A673 (cell line): ENCODE data around the gene SMIM44. TPM values are rescaled to one million over a fixed set of nuclear protein-coding genes. Genes with fewer than 3 reads are reported as not detected.

Source experiments
- BruUV-seq: library from RNA; stranded (reverse); fragments of 400-500 nt; replicated peaks from 2 replicates; lab custom pipeline; 2021; lab: Mats Ljungman, UMichigan
- CTCF ChIA-PET: fragments of 300-600 bp; sonication (Branson Sonifier 250); formaldehyde crosslinking; loops from one replicate; lab custom pipeline; 2022; ENCODE audit warnings: antibody characterized with exemption; lab: Charles Lee
- POLR2A ChIA-PET: fragments of 300-600 bp; sonication (Branson Sonifier 250); formaldehyde crosslinking; loops from one replicate; lab custom pipeline; 2022; ENCODE audit warnings: antibody characterized with exemption; ENCODE audit not compliant: low non-redundant PET; lab: Charles Lee
- DNase-seq: peaks from one replicate; pipeline ENCODE4 v3.0.0-alpha.2; 2015; ENCODE audit warnings: low spot score
- H3K27ac ChIP-seq: fragments of 200-600 bp; sonication (generic); 2 replicates; pipeline ENCODE4 v1.5.1; 2016; ENCODE audit warnings: mixed run types, low read depth, mild to moderate bottlenecking, mixed read lengths, antibody characterized with exemption, low read length; ENCODE audit not compliant: poor library complexity, severe bottlenecking
- H3K27me3 ChIP-seq: fragments of 200-600 bp; sonication (generic); replicated peaks from 2 replicates; pipeline ENCODE4 v1.6.1; 2017; ENCODE audit warnings: mixed run types, low read depth, mild to moderate bottlenecking, mixed read lengths, antibody characterized with exemption, low read length; ENCODE audit not compliant: insufficient read depth, poor library complexity
- H3K36me3 ChIP-seq: fragments of 200-600 bp; sonication (generic); 2 replicates; pipeline ENCODE4 v1.6.1; 2016; ENCODE audit warnings: mixed run types, mild to moderate bottlenecking, mixed read lengths, antibody characterized with exemption, low read length; ENCODE audit not compliant: insufficient read depth, poor library complexity, severe bottlenecking
- H3K4me1 ChIP-seq: fragments of 200-600 bp; sonication (generic); 2 replicates; pipeline ENCODE4 v1.6.1; 2017; ENCODE audit warnings: mixed run types, mild to moderate bottlenecking, mixed read lengths, antibody characterized with exemption, low read length; ENCODE audit not compliant: insufficient read depth, poor library complexity, severe bottlenecking
- H3K4me3 ChIP-seq: fragments of 200-600 bp; sonication (generic); 2 replicates; pipeline ENCODE4 v1.5.1; 2016; ENCODE audit warnings: low read depth, mixed run types, mild to moderate bottlenecking, mixed read lengths, low read length; ENCODE audit not compliant: poor library complexity, severe bottlenecking
- H3K9me3 ChIP-seq: fragments of 200-600 bp; sonication (generic); 2 replicates; pipeline ENCODE4 v1.6.1; 2016; ENCODE audit warnings: mixed run types, low read depth, mild to moderate bottlenecking, mixed read lengths, antibody characterized with exemption, low read length; ENCODE audit not compliant: poor library complexity, severe bottlenecking
- CTCF ChIP-seq: fragments of 300-800, 200-600 bp; sonication (generic); conservative IDR thresholded peaks from 2 replicates; pipeline ENCODE4 v1.5.1; 2017; ENCODE audit warnings: low read depth, mild to moderate bottlenecking, antibody characterized with exemption, low read length, moderate library complexity, mixed read lengths
- EZH2 ChIP-seq: fragments of 200-600 bp; sonication (generic); IDR thresholded peaks from 2 replicates; pipeline ENCODE4 v1.6.1; 2017; ENCODE audit warnings: borderline replicate concordance, low read depth, mild to moderate bottlenecking, mixed read lengths, antibody characterized with exemption, low read length; ENCODE audit not compliant: poor library complexity, severe bottlenecking
- intact Hi-C: fragments of 100-400 bp; cut with micrococcal nuclease; formaldehyde crosslinking; loops from one replicate; pipeline ENCODE4 v1.10.0; 2022; ENCODE audit not compliant: unreplicated experiment
- total RNA-seq: library from RNA; stranded (reverse); gene quantifications from 2 replicates; pipeline ENCODE4 v1.2.3, GENCODE V29; 2021

SMIM44 gene
- total RNA-seq, 1 experiment from 2014 or later = not detected

- Histone ChIP-seq H3K9me3 (no peaks in the 10 kb centered on the region), H3K4me3 (no peak overlapping the region), H3K27ac (no peak overlapping the region), H3K4me1 (no peaks in the 10 kb centered on the region), H3K27me3 (no peaks in the 10 kb centered on the region), H3K36me3 (peaks cover 2% of the 10 kb centered on the region)
- BruUV-seq = no TSS peak
- TF ChIP-seq EZH2 (no peak), CTCF (no peak)
- ChIA-PET CTCF (no interaction called here), POLR2A (no interaction called here)
- intact Hi-C loops = no loop called here
- DNase-seq = no peak
Measured at GRCh38 chr19:3517638-3518037, 34.4 kb upstream of the SMIM44 start.

GRCh38 chr19:3516675-3517207 lies 33.5 kb upstream of the SMIM44 start:
- no peak overlapping the region for H3K27ac ChIP-seq
- no peak overlapping the region for H3K4me3 ChIP-seq
- no peak for DNase-seq
- peaks cover 2% of the 10 kb centered on the region for H3K36me3 ChIP-seq
- ChIA-PET POLR2A (interaction anchor here (0.5 to 0.6 kb wide), 2 partner anchors 28 to 57 kb away, joined by 4 to 9 read pairs; no protein-coding TSS in a partner anchor), CTCF (no interaction called here)
- no peaks in the 10 kb centered on the region for H3K27me3 ChIP-seq
- H3K4me1 ChIP-seq = no peaks in the 10 kb centered on the region
- BruUV-seq = no TSS peak
- TF ChIP-seq EZH2 = no peak
- TF ChIP-seq CTCF = no peak
- no peaks in the 10 kb centered on the region for H3K9me3 ChIP-seq
- intact Hi-C loops = no loop called here

GRCh38 chr19:3515891-3516422 lies 32.7 kb upstream of the SMIM44 start:
- CTCF ChIA-PET = no interaction called here
- H3K27ac ChIP-seq = no peak overlapping the region
- intact Hi-C loops = no loop called here
- H3K9me3 ChIP-seq = no peaks in the 10 kb centered on the region
- peaks cover 5% of the 10 kb centered on the region for H3K36me3 ChIP-seq
- DNase-seq = no peak
- no peak for TF ChIP-seq CTCF
- TF ChIP-seq EZH2 = no peak
- BruUV-seq = no TSS peak
- no peaks in the 10 kb centered on the region for H3K27me3 ChIP-seq
- no peak overlapping the region for H3K4me3 ChIP-seq
- no peaks in the 10 kb centered on the region for H3K4me1 ChIP-seq
- POLR2A ChIA-PET = no interaction called here
